ENCODE data around the gene SENP7.
"Not testable (repeated sequence)": the region's sequence is repeated elsewhere in the genome, so short reads cannot be mapped to it uniquely, and the experiment has no call there.

The SENP7 gene

DNA sequence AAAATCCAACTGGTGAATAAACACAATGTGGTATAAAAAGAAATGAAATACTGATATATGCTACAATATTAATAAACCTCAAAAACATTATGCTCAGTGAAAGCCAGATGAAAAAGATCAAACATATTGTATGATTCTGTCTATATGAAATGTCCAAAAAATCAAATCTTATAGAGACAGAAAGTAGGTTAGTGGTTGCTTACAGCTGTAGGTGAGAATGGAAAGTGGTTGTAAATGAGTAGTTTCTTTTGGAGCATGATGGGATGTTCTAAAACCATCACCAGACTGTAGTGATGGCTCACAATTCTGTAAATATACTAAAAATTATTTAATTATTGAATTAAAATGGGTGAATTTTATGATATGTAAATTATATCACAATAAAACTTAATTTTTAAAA, 58.4 kb downstream of the SENP7 start:
- H3K79me2 ChIP-seq (ENCODE audit: insufficient read depth, low read depth): no peaks in the 10 kb centered on the region
- no peak overlapping the region for H3K27ac ChIP-seq
- TF ChIP-seq, protein P1, sequence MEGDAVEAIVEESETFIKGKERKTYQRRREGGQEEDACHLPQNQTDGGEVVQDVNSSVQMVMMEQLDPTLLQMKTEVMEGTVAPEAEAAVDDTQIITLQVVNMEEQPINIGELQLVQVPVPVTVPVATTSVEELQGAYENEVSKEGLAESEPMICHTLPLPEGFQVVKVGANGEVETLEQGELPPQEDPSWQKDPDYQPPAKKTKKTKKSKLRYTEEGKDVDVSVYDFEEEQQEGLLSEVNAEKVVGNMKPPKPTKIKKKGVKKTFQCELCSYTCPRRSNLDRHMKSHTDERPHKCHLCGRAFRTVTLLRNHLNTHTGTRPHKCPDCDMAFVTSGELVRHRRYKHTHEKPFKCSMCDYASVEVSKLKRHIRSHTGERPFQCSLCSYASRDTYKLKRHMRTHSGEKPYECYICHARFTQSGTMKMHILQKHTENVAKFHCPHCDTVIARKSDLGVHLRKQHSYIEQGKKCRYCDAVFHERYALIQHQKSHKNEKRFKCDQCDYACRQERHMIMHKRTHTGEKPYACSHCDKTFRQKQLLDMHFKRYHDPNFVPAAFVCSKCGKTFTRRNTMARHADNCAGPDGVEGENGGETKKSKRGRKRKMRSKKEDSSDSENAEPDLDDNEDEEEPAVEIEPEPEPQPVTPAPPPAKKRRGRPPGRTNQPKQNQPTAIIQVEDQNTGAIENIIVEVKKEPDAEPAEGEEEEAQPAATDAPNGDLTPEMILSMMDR (conservative IDR thresholded peaks at IDR 0.05; ENCODE audit: low read depth, low read length): no peak
- no peaks in the 10 kb centered on the region for H4K20me1 ChIP-seq (ENCODE audit: insufficient read depth)
- no peak overlapping the region for H3K4me2 ChIP-seq
- H3K4me1 ChIP-seq (ENCODE audit: low read depth, poor library complexity, severe bottlenecking): no peaks in the 10 kb centered on the region
- no peak overlapping the region for H3K4me3 ChIP-seq (IDR thresholded peaks at IDR 0.05; ENCODE audit: insufficient read depth, low read depth, low read length)
- no peak overlapping the region for H2AFZ ChIP-seq (ENCODE audit: low read depth)
- no peak overlapping the region for H3K9ac ChIP-seq
- no peaks in the 10 kb centered on the region for H3K27me3 ChIP-seq (ENCODE audit: insufficient read depth, low read depth)
- H3K36me3 ChIP-seq (ENCODE audit: insufficient read depth): no peaks in the 10 kb centered on the region

DNA sequence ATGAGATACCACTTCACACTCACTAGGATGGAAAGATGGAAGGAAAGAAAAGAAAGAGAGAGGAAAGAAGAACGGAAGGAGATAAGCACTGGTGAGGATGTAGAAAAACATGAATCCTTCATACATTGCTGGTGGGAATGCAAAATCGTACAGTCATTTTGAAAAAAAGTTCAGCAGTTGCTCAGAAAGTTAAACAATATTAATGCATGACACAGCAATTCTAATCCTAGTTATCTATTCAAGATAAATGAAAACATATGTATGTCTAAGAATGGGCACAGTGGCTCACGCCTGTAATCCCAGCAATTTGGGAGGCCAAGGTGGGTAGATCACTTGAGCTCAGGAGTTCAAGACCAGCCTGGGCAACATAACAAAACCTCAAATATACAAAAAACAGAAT, 59.1 kb downstream of the SENP7 start:
- H3K79me2 ChIP-seq (ENCODE audit: insufficient read depth, low read depth): no peaks in the 10 kb centered on the region
- H4K20me1 ChIP-seq (ENCODE audit: insufficient read depth): no peaks in the 10 kb centered on the region
- no peaks in the 10 kb centered on the region for H3K4me1 ChIP-seq (ENCODE audit: low read depth, poor library complexity, severe bottlenecking)
- H2AFZ ChIP-seq (ENCODE audit: low read depth): no peak overlapping the region
- H3K9ac ChIP-seq: no peak overlapping the region
- H3K4me3 ChIP-seq (IDR thresholded peaks at IDR 0.05; ENCODE audit: insufficient read depth, low read depth, low read length): no peak overlapping the region
- no peaks in the 10 kb centered on the region for H3K27me3 ChIP-seq (ENCODE audit: insufficient read depth, low read depth)
- TF ChIP-seq, protein P1 (conservative IDR thresholded peaks at IDR 0.05; ENCODE audit: low read depth, low read length): no peak
- H3K4me2 ChIP-seq: no peak overlapping the region
- H3K27ac ChIP-seq: no peak overlapping the region
- no peaks in the 10 kb centered on the region for H3K36me3 ChIP-seq (ENCODE audit: insufficient read depth)

- H3K79me2 ChIP-seq (ENCODE audit: insufficient read depth, low read depth); H3K9ac ChIP-seq; H3K36me3 ChIP-seq (ENCODE audit: insufficient read depth); H3K27ac ChIP-seq; H3K27me3 ChIP-seq (ENCODE audit: insufficient read depth, low read depth); H4K20me1 ChIP-seq (ENCODE audit: insufficient read depth); H3K4me2 ChIP-seq; H2AFZ ChIP-seq (ENCODE audit: low read depth); H3K4me1 ChIP-seq (ENCODE audit: low read depth, poor library complexity, severe bottlenecking); H3K4me3 ChIP-seq (IDR thresholded peaks at IDR 0.05; ENCODE audit: insufficient read depth, low read depth, low read length): not testable (repeated sequence)
Measured at GRCh38 chr3:101438641-101439040, 74.4 kb downstream of the SENP7 start.

DNA sequence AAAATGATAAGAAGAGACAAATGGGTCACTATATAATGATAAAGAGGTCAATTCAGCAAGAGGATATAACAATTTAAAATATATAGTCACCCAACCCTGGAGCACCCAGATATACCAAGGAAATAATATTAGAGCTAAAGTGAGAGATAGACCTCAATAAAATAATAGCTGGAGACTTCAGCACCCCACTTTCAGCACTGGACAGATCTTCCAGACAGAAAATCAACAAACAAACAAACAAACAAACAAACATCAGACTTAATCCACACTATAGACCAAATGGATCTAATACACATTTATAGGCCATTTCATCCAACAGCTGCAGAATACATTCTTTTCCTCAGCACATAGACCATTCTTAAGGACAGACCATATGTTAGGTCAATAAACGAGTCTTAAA, 79.4 kb downstream of the SENP7 start:
- TF ChIP-seq, protein P1 (conservative IDR thresholded peaks at IDR 0.05; ENCODE audit: low read depth, low read length): no peak
- Histone ChIP-seq H4K20me1 (ENCODE audit: insufficient read depth) (no peaks in the 10 kb centered on the region), H3K4me2 (no peak overlapping the region), H3K79me2 (ENCODE audit: insufficient read depth, low read depth) (no peaks in the 10 kb centered on the region), H3K4me1 (ENCODE audit: low read depth, poor library complexity, severe bottlenecking) (no peaks in the 10 kb centered on the region), H3K36me3 (ENCODE audit: insufficient read depth) (no peaks in the 10 kb centered on the region), H3K27me3 (ENCODE audit: insufficient read depth, low read depth) (no peaks in the 10 kb centered on the region), H3K4me3 (IDR thresholded peaks at IDR 0.05; ENCODE audit: insufficient read depth, low read depth, low read length) (no peak overlapping the region), H2AFZ (ENCODE audit: low read depth) (no peak overlapping the region), H3K27ac (no peak overlapping the region), H3K9ac (no peak overlapping the region)

DNA sequence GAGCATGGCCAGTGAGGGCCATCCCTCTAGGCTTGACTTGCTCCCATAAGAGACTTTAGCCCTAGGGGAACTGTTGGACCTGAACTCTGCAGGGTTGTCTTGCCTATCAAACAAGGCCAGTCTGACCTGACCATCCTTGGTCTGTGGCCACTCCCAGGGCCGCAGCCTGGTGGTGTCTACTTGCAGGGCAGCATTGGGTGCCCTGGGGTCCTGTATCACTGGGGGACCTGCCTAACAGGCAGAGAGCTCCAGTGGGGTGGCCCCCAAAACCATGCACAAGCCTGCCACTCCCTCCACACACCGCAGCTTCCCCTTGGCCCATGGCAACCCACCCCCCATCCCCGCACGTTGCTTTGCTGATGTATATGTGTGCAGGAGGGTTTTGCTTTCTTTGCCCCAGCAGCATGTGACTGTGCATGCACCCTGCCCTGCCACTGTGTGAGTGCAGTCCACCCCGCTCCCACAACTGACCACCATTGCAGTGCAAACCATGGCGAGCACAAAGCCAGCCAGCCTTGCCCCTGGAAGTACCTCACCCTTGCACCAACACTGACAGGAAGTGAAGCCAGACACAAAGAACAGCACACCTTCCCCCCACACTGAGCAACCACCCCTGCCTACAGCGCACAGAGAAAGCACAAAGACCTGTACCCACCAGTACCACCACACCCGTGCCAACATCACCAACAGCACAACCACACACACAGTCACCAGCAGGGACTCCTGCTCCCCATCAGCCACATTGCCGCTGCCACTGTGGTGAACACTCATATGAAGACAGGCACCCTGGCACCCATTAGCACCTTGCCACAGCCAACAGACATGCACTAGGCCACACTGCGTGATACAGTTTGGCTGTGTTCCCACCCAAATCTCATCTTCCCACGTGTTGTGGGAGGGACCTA, 88.8 kb downstream of the SENP7 start:
- Histone ChIP-seq H2AFZ (ENCODE audit: low read depth) (no peak overlapping the region), H3K4me3 (IDR thresholded peaks at IDR 0.05; ENCODE audit: insufficient read depth, low read depth, low read length) (no peak overlapping the region), H3K9ac (no peak overlapping the region), H3K4me2 (no peak overlapping the region), H3K36me3 (ENCODE audit: insufficient read depth) (no peaks in the 10 kb centered on the region), H3K27ac (no peak overlapping the region), H3K4me1 (ENCODE audit: low read depth, poor library complexity, severe bottlenecking) (no peaks in the 10 kb centered on the region), H3K27me3 (ENCODE audit: insufficient read depth, low read depth) (no peaks in the 10 kb centered on the region), H3K79me2 (ENCODE audit: insufficient read depth, low read depth) (no peaks in the 10 kb centered on the region), H4K20me1 (ENCODE audit: insufficient read depth) (no peaks in the 10 kb centered on the region)
- TF ChIP-seq, protein P1 (conservative IDR thresholded peaks at IDR 0.05; ENCODE audit: low read depth, low read length): no peak

Data from KMS-11 (cell line).